ENCODE data around the gene SKAP2. TPM values are rescaled to one million over a fixed set of nuclear protein-coding genes. Genes with fewer than 3 reads are reported as not detected.

The SKAP2 gene
- total and polyA plus RNA-seq, 2 of the 4 experiments (the other 2 are of a cell fraction): 5.7 to 7.4 TPM

DNA sequence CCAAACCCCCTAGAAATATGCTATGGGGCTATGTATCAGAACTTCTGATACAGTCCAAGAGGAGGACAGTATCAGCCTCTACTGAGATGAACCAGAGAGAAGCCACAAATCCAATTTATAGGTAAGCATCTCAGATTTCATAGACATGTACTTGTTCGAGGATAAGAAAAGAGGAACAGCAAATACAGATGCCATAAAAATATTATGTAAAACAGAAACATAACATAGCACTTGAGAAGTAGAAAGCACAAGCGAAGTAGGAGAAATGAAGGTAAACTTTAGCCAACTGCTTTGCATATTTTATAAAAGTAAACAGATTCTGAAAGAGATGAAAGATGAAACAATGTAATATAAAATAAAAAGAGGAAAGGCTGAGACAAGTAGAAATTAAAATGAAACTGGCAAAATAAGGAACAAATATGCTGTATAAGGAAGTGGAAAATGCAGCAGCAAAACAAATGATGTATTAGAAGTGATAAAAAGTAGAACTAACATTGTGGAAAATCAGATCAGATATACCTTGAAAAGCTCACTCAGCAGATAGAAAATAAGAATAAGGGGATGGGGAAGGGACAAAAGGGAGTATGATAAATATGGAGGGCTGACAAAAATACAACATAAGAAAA is 135.1 kb downstream of the SKAP2 start:
- POLR2A ChIA-PET (ENCODE audit: unreplicated experiment): no interaction called here
- H2BK120ac ChIP-seq (ENCODE audit: low read depth, low read length): no peak overlapping the region

More for the DNA sequence above, 135.1 kb downstream of the SKAP2 start:
- no TSS peak for BruUV-seq (replicated peaks)
- Histone ChIP-seq H4K91ac (ENCODE audit: insufficient read depth, low read depth, low read length) (no peak overlapping the region), H4K8ac (ENCODE audit: low read depth in 2 of 2, low read length in 2 of 2) (no peak overlapping the region), H3K9ac (ENCODE audit: low read depth, low read length) (no peak overlapping the region), H3K4me2 (ENCODE audit: low read depth, low read length) (no peak overlapping the region), H2BK15ac (ENCODE audit: low read depth, low read length) (no peak overlapping the region), H2BK5ac (ENCODE audit: low read depth, low read length, poor library complexity, severe bottlenecking) (no peak overlapping the region), H3K36me3 (ENCODE audit: control insufficient read depth, insufficient read depth, low read length) (no peaks in the 10 kb centered on the region), H4K5ac (ENCODE audit: low read depth, low read length) (no peak overlapping the region), H3K4ac (ENCODE audit: low read depth, low read length) (no peak overlapping the region), H3K9me3 (ENCODE audit: control insufficient read depth, insufficient read depth, low read length) (no peaks in the 10 kb centered on the region), H2BK20ac (ENCODE audit: low read depth, low read length) (no peak overlapping the region), H2AK5ac (ENCODE audit: low read depth, low read length) (no peak overlapping the region), H3K14ac (replicated peaks; ENCODE audit: low read depth, low read length) (no peak overlapping the region), H3K23ac (ENCODE audit: low read depth, low read length) (no peak overlapping the region), H3K79me1 (ENCODE audit: low read depth in 1 of 2, low read length in 2 of 2) (no peaks in the 10 kb centered on the region), H3K27me3 (ENCODE audit: control insufficient read depth, insufficient read depth, low read length) (no peaks in the 10 kb centered on the region), H3K4me3 (ENCODE audit: insufficient read depth, low read depth, low read length) (no peak overlapping the region), H4K20me1 (ENCODE audit: insufficient read depth, low read length) (no peaks in the 10 kb centered on the region), H3K18ac (ENCODE audit: low read depth, low read length) (no peak overlapping the region), H3K56ac (ENCODE audit: extremely low read depth, insufficient read depth, low read length) (no peak overlapping the region), H2AK9ac (replicated peaks; ENCODE audit: low read depth, low read length, poor library complexity) (no peak overlapping the region), H3K9me1 (ENCODE audit: insufficient read depth, low read length) (no peaks in the 10 kb centered on the region), H2AFZ (replicated peaks; ENCODE audit: low read length, poor library complexity) (no peak overlapping the region), H3K4me1 (ENCODE audit: control insufficient read depth, insufficient read depth, low read length) (no peaks in the 10 kb centered on the region), H3K27ac (ENCODE audit: insufficient read depth, low read length) (no peak overlapping the region)
- no peak for TF ChIP-seq MAZ (IDR thresholded peaks at IDR 0.05; ENCODE audit: borderline replicate concordance, low read depth, low read length)
- no peak for TF ChIP-seq RAD21 (IDR thresholded peaks at IDR 0.05; ENCODE audit: low read length)
- no peak for TF ChIP-seq RFX5 (IDR thresholded peaks at IDR 0.05; ENCODE audit: low read depth, low read length)
- TF ChIP-seq RCOR1 (IDR thresholded peaks at IDR 0.05; ENCODE audit: insufficient replicate concordance, low read length): no peak
- TF ChIP-seq, protein P1, sequence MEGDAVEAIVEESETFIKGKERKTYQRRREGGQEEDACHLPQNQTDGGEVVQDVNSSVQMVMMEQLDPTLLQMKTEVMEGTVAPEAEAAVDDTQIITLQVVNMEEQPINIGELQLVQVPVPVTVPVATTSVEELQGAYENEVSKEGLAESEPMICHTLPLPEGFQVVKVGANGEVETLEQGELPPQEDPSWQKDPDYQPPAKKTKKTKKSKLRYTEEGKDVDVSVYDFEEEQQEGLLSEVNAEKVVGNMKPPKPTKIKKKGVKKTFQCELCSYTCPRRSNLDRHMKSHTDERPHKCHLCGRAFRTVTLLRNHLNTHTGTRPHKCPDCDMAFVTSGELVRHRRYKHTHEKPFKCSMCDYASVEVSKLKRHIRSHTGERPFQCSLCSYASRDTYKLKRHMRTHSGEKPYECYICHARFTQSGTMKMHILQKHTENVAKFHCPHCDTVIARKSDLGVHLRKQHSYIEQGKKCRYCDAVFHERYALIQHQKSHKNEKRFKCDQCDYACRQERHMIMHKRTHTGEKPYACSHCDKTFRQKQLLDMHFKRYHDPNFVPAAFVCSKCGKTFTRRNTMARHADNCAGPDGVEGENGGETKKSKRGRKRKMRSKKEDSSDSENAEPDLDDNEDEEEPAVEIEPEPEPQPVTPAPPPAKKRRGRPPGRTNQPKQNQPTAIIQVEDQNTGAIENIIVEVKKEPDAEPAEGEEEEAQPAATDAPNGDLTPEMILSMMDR (conservative IDR thresholded peaks at IDR 0.05; ENCODE audit: low read depth, low read length): no peak
- TF ChIP-seq, protein P2, sequence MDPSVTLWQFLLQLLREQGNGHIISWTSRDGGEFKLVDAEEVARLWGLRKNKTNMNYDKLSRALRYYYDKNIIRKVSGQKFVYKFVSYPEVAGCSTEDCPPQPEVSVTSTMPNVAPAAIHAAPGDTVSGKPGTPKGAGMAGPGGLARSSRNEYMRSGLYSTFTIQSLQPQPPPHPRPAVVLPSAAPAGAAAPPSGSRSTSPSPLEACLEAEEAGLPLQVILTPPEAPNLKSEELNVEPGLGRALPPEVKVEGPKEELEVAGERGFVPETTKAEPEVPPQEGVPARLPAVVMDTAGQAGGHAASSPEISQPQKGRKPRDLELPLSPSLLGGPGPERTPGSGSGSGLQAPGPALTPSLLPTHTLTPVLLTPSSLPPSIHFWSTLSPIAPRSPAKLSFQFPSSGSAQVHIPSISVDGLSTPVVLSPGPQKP (IDR thresholded peaks at IDR 0.05; ENCODE audit: borderline replicate concordance, low read depth, low read length): no peak
- no peak for TF ChIP-seq NFE2L2 (IDR thresholded peaks at IDR 0.05; ENCODE audit: low read depth, low read length)
- no peak for DNase-seq
- ATAC-seq (ENCODE audit: low read depth): no peak
- intact Hi-C loops (cut with micrococcal nuclease): no loop called here
- CTCF ChIA-PET: no interaction called here
- no CpG with 5 or more reads among the region's 2 CpGs for WGBS, 2 experiments (ENCODE audit: extremely low coverage in 2 of 2, insufficient read length in 1 of 2)
- dilution Hi-C loops (cut with HindIII; ENCODE audit: low sequenced_read_pairs, unreplicated experiment): no loop called here
- in situ Hi-C loops (cut with MboI; ENCODE audit: low sequenced_read_pairs): no loop called here
